Measurements from ENCODE around the gene COX11. TPM values are rescaled to one million over a fixed set of nuclear protein-coding genes. Genes with fewer than 3 reads are reported as not detected.

The COX11 gene, protein sequence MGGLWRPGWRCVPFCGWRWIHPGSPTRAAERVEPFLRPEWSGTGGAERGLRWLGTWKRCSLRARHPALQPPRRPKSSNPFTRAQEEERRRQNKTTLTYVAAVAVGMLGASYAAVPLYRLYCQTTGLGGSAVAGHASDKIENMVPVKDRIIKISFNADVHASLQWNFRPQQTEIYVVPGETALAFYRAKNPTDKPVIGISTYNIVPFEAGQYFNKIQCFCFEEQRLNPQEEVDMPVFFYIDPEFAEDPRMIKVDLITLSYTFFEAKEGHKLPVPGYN
- 54.4 TPM for total RNA-seq

DNA sequence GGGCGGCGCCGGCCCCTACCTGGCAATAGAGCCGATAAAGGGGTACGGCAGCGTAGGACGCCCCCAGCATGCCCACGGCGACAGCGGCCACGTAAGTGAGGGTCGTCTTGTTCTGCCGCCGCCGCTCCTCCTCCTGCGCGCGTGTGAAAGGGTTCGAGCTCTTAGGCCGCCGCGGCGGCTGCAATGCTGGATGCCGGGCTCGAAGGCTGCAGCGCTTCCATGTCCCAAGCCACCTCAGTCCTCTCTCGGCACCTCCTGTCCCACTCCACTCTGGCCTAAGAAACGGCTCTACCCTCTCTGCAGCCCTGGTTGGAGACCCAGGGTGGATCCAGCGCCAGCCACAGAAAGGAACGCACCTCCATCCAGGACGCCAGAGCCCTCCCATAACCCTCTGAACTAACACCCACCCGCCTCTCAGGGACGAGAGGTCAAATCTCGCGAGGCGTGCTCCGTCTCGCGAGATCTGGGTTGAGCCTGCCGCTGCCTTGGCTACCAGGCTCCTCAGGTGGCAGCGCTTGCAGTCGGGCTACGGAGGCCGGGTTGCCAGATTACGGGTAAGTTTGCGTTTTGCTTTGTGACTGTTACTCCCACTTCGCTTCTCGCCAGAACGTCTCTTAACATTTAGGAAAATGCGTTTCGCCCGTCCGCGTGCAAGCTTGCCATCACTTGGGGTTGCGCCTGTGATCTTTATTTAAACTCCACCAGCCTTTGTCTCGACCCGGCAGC lies at the start of gene COX11, which contains the start of gene STXBP4:
Gene COX11 (minus strand): TSS at position 393 of the 726 bp plus-strand sequence. CDS start 8 bp downstream, at position 385.
Gene STXBP4 (plus strand): TSS at position 504 of the 726 bp plus-strand sequence. CDS start 17,455 bp downstream, outside the sequence.
- DNase-seq, result peak; percentile 98

DNA sequence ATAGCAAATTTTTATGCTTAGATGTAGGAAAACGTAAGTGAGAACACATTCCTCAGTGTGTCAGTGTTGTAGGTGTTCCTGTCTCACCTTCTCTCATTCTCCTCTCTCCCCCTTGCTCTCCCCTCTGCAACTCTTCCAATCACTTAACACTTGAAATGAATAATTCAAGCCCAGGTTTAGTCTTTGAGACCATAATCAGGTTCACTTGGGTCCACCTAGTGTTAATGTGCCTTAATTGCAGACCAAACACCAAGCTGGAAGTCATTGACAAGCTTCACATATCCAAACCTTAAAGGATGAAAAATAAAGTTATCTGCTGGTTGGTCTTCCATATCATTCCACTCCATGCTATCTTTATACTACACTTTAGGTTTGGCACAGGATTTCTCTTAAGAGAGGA lies 37.1 kb upstream of the COX11 start:
- DNase-seq, result peak; percentile 1

DNA sequence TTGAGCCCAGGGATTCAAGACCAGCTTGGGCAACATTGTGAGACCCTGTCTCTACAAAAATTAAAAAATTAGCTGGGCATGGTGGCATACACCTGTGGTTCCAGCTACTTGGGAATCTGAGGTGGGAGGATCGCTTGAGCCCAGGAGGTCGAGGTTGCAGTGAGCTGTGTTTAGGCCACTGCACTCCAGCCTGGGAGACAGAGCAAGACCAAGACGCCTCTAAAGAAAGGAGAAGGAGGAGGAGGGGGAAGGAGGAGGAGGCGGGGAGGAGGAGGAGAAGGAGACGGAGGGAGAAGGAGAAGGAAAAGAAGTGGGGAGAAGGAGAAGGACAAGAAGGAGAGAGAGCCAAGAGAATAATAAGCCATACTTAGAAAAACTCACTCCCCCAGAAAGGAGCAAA lies 36.0 kb upstream of the COX11 start:
- DNase-seq, result no peak

DNA sequence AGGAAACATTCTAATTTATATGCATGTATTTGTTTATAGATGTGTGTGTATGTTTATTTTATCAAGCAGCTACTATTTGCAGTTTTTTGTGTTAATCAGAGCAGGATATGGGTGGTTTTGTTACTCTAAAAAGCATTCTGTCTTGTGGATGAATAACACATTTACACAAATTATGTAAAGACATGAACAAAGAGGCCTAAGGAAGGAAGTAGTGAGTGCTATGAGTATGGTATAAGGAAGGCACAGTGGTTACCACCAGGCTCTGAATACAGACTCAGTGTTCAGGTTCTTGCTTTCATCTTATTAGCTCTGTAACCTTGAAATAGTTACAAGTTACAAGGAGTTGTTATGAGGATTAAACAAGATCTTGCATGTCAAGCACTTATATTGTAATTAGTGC lies 34.0 kb upstream of the COX11 start:
- DNase-seq, result no peak

DNA sequence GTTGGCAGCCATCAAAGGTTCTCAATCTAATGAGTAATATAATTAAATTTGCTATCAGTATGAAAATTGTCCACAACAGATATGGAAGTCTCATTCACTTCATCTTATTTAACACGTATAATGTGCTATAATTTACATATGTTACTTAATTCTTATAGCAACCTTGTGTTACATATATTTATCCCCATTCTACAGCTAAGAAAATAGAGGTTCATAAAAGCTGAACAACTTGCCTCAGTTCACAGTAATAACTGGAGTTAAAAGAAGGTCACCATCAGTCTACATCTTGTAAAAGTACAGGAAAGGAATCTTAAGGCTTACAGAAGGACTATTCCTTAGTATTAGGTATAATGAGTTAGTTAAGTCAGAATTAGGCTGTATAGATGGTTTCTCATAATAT lies 28.0 kb upstream of the COX11 start:
- no peak for DNase-seq

DNA sequence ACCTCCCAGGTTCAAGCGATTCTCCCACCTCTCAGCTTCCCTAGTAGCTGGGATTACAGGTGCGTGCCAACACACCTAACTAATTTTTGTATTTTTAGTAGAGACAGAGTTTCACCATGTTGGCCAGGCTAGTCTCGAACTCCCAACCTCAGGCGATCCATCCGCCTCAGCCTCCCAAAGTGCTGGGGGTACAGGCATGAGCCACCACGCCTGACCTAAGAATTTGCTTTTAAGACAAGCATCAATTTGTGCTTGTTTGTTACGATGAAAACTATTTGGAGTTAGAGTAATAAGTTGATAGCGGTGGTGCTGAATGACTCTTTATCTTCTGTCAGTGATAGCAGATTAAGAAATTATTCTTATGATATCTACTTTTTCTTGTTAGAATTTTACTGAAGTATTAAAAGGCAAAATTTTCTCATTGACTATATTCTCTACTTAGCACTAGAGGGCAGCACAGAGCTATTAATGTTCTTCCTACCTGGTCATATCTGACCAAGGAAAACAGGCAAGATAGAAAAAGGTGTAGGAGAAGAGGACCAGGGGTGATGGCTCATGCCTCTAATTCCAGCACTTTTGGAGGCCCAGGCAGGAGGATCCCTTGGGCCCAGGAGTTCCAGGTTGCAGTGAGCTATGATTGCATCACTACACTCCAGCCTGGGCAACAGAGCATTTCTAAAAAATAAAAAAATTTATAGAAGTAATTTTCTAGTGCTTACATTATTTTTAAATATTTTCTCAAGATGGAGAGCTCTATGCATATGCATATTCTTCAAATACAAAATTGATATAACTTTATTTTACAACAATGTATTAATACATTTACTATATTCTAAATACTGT lies 24.6 kb upstream of the COX11 start:
- peak; percentile 77 for DNase-seq

DNA sequence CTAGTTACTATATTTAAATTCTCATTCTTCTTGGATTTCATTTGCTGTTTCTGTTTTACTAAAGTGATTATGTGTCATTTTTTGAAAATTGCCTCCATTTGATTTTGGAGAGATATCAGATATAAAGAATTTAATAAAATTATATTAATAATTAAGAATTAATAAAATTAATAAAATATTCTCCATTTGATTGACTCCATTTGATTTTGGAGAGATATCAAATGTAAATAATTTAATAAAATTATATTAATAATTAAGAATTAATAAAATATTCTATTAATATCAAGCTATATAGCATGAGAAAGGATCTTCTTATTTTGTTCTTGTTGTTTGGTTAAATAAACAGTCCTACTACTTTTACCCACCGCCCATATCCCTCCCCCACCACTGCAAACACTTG lies 23.1 kb upstream of the COX11 start:
- no peak for DNase-seq

DNA sequence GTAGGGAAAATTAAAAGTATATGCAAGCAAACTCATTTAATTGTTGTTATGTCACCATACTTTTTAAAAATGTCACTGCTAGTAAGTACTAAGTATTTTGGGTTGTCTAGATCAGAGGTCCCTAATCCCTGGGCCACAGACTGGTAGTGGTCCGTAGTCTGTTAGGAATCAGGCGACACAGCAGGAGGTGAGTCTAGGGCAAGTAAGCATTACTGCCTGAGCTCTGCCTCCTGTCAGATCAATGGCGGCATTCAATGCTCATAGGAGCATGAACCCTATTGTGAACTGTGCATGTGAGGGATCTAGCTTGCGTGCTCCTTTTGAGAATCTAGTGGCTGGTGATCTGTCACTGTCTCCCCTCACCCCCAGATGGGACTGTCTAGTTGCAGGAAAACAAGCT lies 21.7 kb upstream of the COX11 start:
- DNase-seq, result no peak

DNA sequence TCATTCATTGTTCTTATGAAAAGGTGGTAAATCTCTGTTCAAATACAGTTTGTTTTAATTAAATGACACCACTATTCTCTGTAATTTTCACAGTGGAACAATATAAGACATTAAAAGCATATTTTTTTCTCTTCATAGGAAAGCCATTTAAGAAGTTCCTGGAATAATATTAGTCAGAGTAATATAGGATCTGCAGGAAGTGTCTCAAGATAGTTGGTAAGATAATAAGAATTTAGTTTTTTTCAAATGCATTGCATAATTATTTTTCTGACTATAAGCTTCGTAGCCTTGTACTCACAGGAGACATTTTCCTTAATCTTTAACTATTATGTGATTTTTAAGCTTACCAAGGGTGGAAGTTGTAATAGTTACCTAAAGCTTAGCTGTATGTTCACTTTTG lies 17.0 kb upstream of the COX11 start:
- no peak for DNase-seq

DNA sequence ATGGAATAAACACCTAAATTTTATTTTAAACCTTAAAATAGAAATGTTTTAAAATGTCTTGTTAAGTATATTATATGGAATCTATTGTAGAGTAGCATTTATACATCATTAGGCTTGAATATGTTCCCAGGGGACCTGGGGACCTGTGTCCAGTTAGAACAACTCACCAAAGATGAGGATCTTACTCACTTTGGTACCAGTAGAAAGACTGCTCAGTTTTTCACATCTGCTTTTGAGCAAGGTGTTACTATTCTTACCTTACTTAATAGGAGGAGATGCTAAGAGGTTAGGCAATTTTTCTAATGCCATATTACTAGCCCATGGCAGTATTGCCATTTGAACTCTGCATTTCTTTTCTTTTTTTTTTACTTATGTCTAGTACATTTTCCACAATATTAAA lies 14.8 kb upstream of the COX11 start:
- DNase-seq, result no peak

DNA sequence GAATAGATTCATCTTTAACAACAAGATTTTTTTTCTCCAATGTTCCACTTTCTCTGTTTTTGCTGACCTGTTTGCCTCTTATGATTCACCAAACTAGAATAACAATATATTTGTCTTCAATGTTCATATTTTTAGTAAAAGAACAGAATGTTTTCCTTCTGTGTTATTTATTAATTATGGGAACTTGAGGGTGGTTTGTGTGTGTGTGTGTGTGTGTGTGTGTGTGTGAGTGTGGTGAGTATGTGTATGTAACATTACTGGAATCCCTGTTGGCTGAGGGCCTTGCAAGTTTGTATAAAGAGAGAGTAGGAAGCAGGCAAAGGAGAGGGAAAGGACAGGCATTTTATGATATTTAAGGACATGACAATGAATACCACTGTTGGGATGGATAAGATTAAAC lies 13.9 kb upstream of the COX11 start:
- no peak for DNase-seq

DNA sequence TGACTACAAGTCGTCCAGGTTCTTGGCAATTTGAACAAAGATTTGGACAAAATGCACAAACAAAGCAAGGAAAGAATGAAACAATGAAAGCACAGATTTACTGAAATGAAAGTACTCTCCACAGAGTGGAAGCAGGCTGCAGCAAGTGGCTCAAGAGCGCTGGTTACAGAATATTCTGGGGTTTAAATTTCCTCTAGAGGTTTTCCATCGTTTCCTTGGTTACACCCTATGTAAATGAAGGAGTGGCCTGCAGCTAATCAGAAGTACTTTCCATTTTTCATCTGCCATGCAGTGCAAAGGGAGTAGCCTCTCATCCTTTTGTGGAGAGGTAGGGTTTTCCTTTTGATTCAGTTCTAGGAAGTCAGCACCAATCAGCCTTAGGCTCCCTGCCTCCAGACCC lies 11.9 kb upstream of the COX11 start:
- no peak for DNase-seq

DNA sequence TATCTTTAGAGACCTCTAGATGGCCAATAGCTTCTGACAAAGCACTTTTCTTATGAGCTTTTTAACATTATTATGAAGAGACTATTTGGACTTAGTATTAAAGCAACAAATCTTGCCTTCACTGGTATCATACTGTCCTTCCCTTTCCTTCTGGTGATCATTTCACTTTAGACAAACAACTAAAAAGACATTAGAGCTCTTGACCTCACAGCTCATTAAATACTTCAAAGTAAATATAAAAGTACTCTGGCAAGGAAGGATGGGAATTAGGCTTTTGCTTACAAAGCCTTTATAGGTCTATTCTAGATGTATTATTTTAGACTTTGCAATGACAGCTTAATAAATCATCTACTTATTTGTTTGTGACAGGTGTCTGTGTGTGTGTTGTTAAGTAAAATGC lies 11.2 kb upstream of the COX11 start:
- DNase-seq, result no peak

DNA sequence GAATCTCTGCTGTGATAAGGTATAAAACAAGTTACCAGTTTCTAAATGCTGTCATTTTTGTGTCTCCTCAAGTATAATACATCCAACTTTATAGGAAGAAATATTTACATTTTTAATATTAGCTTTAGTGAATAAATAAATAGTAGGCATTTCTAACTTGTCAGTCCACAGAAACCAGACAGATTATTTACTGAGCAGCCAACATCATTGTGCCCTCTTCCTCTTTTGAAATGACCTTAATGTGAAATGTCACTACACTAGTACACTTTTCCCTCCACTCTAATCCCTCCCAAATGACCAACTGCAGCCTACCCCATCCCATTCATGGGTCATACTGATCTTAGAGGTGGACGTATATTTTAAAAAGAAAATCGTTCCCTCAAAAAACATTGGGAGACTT lies 9.3 kb upstream of the COX11 start:
- no peak for DNase-seq

DNA sequence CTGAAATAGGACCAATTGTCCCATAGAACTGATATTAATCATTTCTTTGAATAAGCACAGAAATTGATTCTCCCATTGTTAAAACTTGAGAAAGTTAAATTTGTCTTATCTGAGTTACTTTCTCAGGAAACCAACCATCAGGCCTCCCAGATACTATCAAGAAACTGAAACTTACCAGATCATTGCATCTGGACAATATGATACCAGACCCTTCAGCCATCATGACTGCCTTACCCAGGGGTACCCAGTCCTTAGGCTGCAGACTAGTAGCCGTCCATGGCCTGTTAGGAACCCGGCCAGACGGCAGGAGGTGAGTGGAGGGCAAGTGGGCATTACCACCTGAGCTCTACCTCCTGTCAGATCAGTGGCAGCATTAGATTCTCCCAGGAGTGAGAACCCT lies 7.9 kb upstream of the COX11 start:
- no peak for DNase-seq

DNA sequence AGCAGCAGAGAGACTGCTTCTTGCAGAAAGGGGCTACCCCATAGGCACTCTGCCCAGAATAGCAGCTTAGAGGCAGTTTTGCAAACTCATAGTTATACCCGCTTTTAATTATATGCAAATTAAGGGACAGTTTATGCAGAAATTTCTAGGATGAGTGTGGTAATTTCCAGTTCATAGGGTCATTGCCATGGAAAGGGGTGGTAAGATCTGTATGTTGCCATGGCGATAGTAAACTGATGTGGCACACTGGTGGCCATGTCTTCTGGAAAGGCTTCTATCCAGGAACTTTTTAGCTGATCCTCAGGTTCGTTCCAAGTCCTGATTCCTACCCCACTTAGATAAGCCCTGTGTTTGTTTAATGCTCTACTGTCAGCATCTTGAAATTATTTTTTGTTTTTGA lies 6.3 kb upstream of the COX11 start:
- DNase-seq, result no peak

DNA sequence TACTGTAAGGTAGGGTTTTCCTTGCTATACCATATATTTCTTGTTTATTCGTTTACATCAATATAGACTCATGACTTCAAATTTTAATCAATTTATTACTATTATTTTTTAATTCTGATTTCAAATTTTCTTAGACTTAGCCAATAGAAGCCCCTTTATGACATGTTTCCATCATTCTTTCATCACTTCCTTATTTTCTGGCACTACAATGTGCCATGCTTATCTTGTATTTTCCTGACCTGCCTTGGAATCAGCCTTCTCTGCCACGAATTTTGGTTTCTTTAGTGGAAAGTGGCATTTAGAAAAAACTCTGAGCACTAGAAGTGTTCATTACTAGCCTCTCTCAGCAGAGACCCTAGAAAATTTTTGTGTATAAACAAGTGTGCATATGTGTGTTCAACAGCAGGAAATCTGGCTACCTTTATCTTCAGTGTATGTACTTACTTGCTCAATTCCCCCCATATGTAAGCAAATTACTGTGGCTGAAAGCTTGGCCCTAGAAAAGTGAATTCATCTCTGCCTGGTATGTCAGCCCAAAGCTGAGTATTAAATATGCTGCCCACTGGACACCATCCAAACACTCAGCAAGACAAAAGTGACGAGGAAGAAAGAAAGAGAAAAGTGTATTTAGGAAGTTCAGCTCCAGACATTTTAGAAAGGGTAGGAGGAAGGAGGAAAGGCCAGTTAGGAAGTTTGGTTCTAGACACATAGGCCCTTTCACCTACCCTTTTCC lies 4.1 kb upstream of the COX11 start:
- no peak for DNase-seq

DNA sequence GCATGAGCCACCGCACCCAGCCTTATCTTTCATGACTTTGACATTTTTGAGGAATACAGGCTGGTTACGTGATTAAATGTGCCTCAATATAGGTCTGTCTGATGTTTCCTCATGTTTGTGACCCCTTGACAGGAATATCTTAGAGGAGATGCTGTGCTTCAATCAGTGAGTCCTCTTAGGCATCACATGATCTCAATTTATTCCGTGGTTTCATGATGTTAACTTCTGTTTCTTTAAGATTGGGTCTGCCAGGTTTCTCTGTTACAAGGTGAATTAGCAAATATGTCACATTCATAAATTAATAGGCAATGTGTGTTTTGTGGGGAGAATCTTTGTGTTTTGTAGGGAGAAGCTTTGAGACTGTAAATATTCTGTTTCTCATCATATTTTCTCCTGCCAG lies 3.4 kb upstream of the COX11 start:
- no peak for DNase-seq

DNA sequence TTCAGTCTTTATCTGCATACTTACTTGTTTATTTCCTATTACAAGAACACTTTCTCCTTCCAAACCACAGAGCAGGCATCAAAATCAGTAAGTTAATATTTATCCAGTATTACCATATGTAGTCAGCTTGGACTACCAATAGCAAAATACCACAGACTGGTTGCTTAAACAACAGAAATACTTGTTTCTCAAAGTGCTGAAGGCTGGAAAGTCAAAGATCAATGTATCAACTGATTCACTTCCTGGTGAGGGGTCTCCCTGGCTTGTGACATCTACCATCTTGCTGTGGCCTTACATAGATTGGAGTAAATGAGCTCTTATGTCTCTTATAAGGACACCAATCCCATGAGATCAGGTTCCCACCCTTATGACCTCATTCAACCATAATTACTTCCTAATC lies 2.7 kb upstream of the COX11 start:
- DNase-seq, result no peak

DNA sequence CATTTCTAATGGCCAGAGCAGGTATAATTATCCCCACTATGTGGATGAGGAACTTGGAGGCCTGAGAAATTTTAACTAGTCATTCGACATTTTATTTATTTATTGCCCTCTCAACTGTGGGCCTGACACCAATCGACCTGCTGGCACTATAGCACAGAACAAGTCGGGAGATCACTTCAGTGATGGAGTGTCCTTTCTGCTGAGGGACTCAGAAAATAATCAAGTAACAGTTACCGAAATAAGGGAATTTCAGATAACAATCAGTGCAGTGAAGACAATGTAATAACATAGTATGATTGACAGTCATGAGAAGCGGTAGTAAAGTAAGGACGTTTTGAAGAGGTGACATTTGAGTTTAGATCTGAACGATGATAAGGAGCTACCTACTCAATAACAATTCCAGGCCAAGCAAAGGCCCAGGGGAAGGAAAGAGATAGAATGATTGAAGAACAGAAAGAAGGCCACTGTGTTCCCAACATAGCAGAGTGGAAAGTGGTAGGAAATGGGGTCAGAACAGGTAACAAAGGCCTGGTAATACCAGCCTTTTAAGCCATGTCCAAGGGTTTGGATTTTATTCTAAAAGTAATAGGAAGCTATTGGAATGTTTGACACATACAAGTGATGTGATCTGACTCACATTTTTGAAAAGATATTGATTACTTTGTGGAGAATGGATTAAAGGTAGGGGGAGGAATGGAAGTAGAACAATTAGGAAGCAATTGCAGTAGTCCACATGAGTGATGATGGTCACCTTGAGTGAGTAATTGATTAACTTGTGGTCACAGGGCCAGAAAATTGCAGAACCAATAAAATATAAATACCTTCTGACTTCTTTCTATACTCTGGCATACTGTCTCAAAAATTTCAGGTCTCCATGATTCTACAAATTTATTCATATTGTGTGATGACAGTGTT lies 1.5 kb upstream of the COX11 start:
- no peak for DNase-seq

DNA sequence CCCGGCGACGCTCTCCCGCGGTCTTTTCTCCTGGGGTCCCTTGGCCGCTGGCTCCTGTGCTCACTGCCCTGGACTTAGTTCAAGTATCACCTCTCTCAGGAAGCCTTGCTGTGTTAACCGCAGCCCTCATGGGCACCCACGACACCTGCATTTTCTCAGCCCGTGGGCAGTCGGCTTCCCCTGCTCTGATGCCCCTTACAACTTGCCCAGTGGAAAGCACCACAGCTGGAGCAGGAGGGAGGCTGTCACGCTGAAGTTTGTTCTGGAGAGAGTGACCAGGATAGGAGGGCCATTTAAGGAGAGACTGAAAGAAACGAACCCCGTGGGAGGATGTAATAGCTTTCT lies 506 bp upstream of the COX11 start:
- no peak for DNase-seq
